Hepatocyte (in vitro differentiated cells): Measurements from ENCODE around the gene YES1.

Source experiments
- EZH2 ChIP-seq: fragments of 200-600 bp; sonication (generic); IDR thresholded peaks from 2 replicates; pipeline ENCODE4 v1.6.1; 2016; ENCODE audit warnings: antibody characterized with exemption, mild to moderate bottlenecking, borderline replicate concordance
- EZH2phosphoT487 ChIP-seq: fragments of 200-600 bp; sonication (generic); IDR thresholded peaks from one replicate; pipeline ENCODE4 v1.6.1; 2018; ENCODE audit warnings: antibody characterized with exemption, mild to moderate bottlenecking, low read depth, moderate library complexity; ENCODE audit not compliant: unreplicated experiment, severe bottlenecking
- TF ChIP-seq, protein P1 (sequence below): fragments of 200-600 bp; sonication (generic); IDR thresholded peaks from 2 replicates; pipeline ENCODE4 v1.5.1; 2016; ENCODE audit warnings: antibody characterized with exemption, mild to moderate bottlenecking; ENCODE audit not compliant: poor library complexity

DNA sequence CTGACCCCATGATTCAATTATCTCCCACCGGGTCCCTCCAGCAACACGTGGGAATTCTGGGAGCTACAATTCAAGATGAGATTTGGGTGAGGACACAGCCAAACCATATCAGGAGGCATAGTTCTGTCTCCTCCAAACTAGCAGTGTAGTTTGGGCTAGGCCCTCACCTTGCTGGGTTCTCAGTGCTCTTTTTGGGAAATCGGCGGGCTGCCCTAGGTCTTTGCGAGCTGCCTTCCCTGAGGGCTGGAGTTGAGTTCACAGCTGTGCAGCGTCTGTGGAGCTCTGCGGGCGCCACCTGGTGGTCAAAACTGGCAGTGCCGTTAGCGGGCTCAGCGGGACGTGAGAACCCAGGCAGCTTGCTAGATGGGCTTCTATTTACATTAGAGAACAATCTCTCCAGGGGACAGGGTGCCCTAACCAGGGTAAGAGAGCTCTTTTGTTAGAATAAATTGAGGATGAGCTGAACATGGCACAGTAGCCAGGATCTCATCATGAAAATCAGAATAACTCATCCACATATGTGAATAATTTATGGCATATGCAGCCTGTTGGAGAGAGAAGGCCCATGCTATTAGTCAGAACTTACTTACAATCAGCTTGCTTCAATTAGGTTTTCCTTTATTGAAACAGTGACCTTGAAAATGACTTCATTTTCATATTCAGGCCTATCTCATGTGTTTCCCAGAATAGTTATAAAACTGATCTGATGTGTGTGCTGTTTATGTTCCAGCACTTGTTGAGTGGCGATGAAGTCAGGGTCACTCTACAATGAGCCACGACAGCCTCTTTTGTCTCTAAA is 27.4 kb upstream of the YES1 start:
- TF ChIP-seq, protein P1, sequence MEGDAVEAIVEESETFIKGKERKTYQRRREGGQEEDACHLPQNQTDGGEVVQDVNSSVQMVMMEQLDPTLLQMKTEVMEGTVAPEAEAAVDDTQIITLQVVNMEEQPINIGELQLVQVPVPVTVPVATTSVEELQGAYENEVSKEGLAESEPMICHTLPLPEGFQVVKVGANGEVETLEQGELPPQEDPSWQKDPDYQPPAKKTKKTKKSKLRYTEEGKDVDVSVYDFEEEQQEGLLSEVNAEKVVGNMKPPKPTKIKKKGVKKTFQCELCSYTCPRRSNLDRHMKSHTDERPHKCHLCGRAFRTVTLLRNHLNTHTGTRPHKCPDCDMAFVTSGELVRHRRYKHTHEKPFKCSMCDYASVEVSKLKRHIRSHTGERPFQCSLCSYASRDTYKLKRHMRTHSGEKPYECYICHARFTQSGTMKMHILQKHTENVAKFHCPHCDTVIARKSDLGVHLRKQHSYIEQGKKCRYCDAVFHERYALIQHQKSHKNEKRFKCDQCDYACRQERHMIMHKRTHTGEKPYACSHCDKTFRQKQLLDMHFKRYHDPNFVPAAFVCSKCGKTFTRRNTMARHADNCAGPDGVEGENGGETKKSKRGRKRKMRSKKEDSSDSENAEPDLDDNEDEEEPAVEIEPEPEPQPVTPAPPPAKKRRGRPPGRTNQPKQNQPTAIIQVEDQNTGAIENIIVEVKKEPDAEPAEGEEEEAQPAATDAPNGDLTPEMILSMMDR = peak; percentile 99
- TF ChIP-seq EZH2 (no peak), EZH2phosphoT487 (no peak)
